GM19328 (cell line): ENCODE results near the gene THRB.
"Not testable (repeated sequence)": the region's sequence is repeated elsewhere in the genome, so short reads cannot be mapped to it uniquely, and the experiment has no call there.

Experiments
- ATAC-seq: cut with Tn5 transposase; IDR thresholded peaks from one replicate; pipeline ENCODE4 v1.9.1; 2021; ENCODE audit warnings: mild to moderate bottlenecking, moderate library complexity; ENCODE audit not compliant: unreplicated experiment

Gene THRB

GRCh38 chr3:24128199-24129005 is 366.2 kb downstream of the THRB start:
- no peak for ATAC-seq

- no peak for ATAC-seq
Observed at GRCh38 chr3:24123596-24123995, 371.1 kb downstream of the THRB start.

- no peak for ATAC-seq
Observed at GRCh38 chr3:24120434-24120833, 374.2 kb downstream of the THRB start.

GRCh38 chr3:24119321-24119751 is 375.3 kb downstream of the THRB start:
- ATAC-seq: no peak

- ATAC-seq: no peak
Observed at GRCh38 chr3:24117508-24117907, 377.1 kb downstream of the THRB start.

- ATAC-seq: no peak
Observed at GRCh38 chr3:24111711-24112110, 382.9 kb downstream of the THRB start.

- no peak for ATAC-seq
Observed at GRCh38 chr3:24110051-24110450, 384.6 kb downstream of the THRB start.

- ATAC-seq: no peak
Observed at GRCh38 chr3:24101676-24102168, 392.9 kb downstream of the THRB start.

GRCh38 chr3:24100696-24101402 is 393.8 kb downstream of the THRB start:
- no peak for ATAC-seq

- no peak for ATAC-seq
Observed at GRCh38 chr3:24096695-24097290, 397.9 kb downstream of the THRB start.

- ATAC-seq: no peak
Observed at GRCh38 chr3:24096271-24096670, 398.4 kb downstream of the THRB start.

- ATAC-seq: not testable (repeated sequence)
Observed at GRCh38 chr3:24094818-24095217, 399.8 kb downstream of the THRB start.

- no peak for ATAC-seq
Observed at GRCh38 chr3:24088782-24089181, 405.9 kb downstream of the THRB start.

- ATAC-seq: no peak
Observed at GRCh38 chr3:24087469-24087868, 407.2 kb downstream of the THRB start.

- no peak for ATAC-seq
Observed at GRCh38 chr3:24086617-24087404, 407.8 kb downstream of the THRB start.

- ATAC-seq: no peak
Observed at GRCh38 chr3:24086206-24086605, 408.4 kb downstream of the THRB start.

- ATAC-seq: no peak
Observed at GRCh38 chr3:24072193-24072592, 422.5 kb downstream of the THRB start.

- ATAC-seq: no peak
Observed at GRCh38 chr3:24069045-24069444, 425.6 kb downstream of the THRB start.

- no peak for ATAC-seq
Observed at GRCh38 chr3:24067483-24067882, 427.2 kb downstream of the THRB start.
